GM12878 (cell line): Measurements from ENCODE around the gene GBA2. TPM values are rescaled to one million over a fixed set of nuclear protein-coding genes. Genes with fewer than 3 reads are reported as not detected.

Experiments used
- ATAC-seq: fragments of 200-7000 bp; cut with Tn5 transposase; 3 replicates; pipeline ENCODE4 v1.9.1; 2020; ENCODE audit warnings: mild to moderate bottlenecking, moderate library complexity
- BruUV-seq: library from RNA; stranded (reverse); fragments of 400-500 nt; replicated peaks from 2 replicates; lab custom pipeline; 2021; lab: Mats Ljungman, UMichigan
- CTCF ChIA-PET: fragments of 300-600 bp; sonication (Branson Sonifier 250); formaldehyde crosslinking; extraction: SDS; loops from one replicate; lab custom pipeline; 2021; ENCODE audit warnings: inconsistent platforms; lab: Yijun Ruan, JAX
- POLR2A ChIA-PET: fragments of 350-600 bp; formaldehyde crosslinking; extraction: SDS; loops from one replicate; lab custom pipeline; 2021; ENCODE audit warnings: inconsistent platforms; lab: Charles Lee
- RAD21 ChIA-PET: fragments of 300-600 bp; sonication (Branson Sonifier 250); formaldehyde crosslinking; loops from one replicate; lab custom pipeline; 2023; ENCODE audit warnings: antibody characterized with exemption; ENCODE audit not compliant: unreplicated experiment; lab: Charles Lee
- SMC1A ChIA-PET: fragments of 300-600 bp; sonication (Branson Sonifier 250); formaldehyde crosslinking; loops from one replicate; lab custom pipeline; 2023; ENCODE audit not compliant: unreplicated experiment, uncharacterized antibody; lab: Charles Lee
- DNase-seq: peaks from one replicate; pipeline ENCODE4 v3.0.0-alpha.2; 2011; ENCODE audit warnings: low read depth, low spot score
- FAIRE-seq: peaks from 3 replicates; lab custom pipeline; 2011; peaks lifted over from hg19 to GRCh38; lab: Jason Lieb, UNC
- H2AFZ ChIP-seq: 2 replicates; pipeline ENCODE4 v1.6.0; 2011; ENCODE audit warnings: low read depth, low read length, control low read depth; ENCODE audit not compliant: control insufficient read depth
- H3K27ac ChIP-seq: 2 replicates; pipeline ENCODE4 v1.5.1; 2011; ENCODE audit warnings: control low read depth; ENCODE audit not compliant: control insufficient read depth, insufficient read depth
- H3K27me3 ChIP-seq, 2 experiments: replicated peaks in 1 of 2; 2 replicates each; pipeline versions ENCODE4 v1.6.0 to v1.6.1; 2011; ENCODE audit warnings: low read length in 1 of 2; ENCODE audit not compliant: control insufficient read depth in 2 of 2, insufficient read depth in 2 of 2
- H3K36me3 ChIP-seq, 2 experiments: 2 replicates each; pipeline ENCODE4 v1.5.1; 2011; ENCODE audit warnings: low read length in 1 of 2; ENCODE audit not compliant: control insufficient read depth in 2 of 2, insufficient read depth in 2 of 2
- H3K4me1 ChIP-seq: 2 replicates; pipeline ENCODE4 v1.6.1; 2011; ENCODE audit warnings: mild to moderate bottlenecking, low read length, moderate library complexity, mixed read lengths; ENCODE audit not compliant: control insufficient read depth, insufficient read depth
- H3K4me2 ChIP-seq: 2 replicates; pipeline ENCODE4 v1.6.0; 2011; ENCODE audit warnings: control low read depth; ENCODE audit not compliant: control insufficient read depth, insufficient read depth
- H3K4me3 ChIP-seq: fragments of 200-600 bp; sonication (generic); 2 replicates; pipeline ENCODE4 v1.5.1; 2016
- H3K79me2 ChIP-seq: 2 replicates; pipeline ENCODE4 v1.6.0; 2011; ENCODE audit warnings: low read length; ENCODE audit not compliant: control insufficient read depth, insufficient read depth
- H3K9ac ChIP-seq: 2 replicates; pipeline ENCODE4 v1.8.0; 2011; ENCODE audit warnings: low read length, control low read depth, mixed read lengths; ENCODE audit not compliant: control insufficient read depth, insufficient read depth
- H3K9me3 ChIP-seq: replicated peaks from 3 replicates; pipeline ENCODE4 v1.5.1; 2011; ENCODE audit warnings: mild to moderate bottlenecking, low read length; ENCODE audit not compliant: control insufficient read depth, insufficient read depth
- H4K20me1 ChIP-seq: 2 replicates; pipeline ENCODE4 v1.6.0; 2011; ENCODE audit not compliant: control insufficient read depth, insufficient read depth
- EZH2 ChIP-seq: IDR thresholded peaks from 2 replicates; pipeline ENCODE4 v1.6.1; 2012; ENCODE audit warnings: low read depth, mild to moderate bottlenecking, control low read depth, inconsistent platforms, low read length, borderline replicate concordance; ENCODE audit not compliant: control insufficient read depth
- MEF2B ChIP-seq: fragments of 450-650 bp; IDR thresholded peaks from 2 replicates; pipeline ENCODE4 v1.6.1; 2018; ENCODE audit warnings: mild to moderate bottlenecking, moderate library complexity; ENCODE audit not compliant: partially characterized antibody, poor library complexity, severe bottlenecking
- MTA2 ChIP-seq: fragments of 450-650 bp; IDR thresholded peaks from 2 replicates; pipeline ENCODE4 v1.6.1; 2016; ENCODE audit warnings: low read depth, mild to moderate bottlenecking, moderate library complexity
- NBN ChIP-seq: fragments of 450-650 bp; IDR thresholded peaks from 2 replicates; pipeline ENCODE4 v1.6.1; 2016
- NFYA ChIP-seq: IDR thresholded peaks from 2 replicates; pipeline ENCODE4 v1.6.1; 2011; ENCODE audit warnings: low read depth, mild to moderate bottlenecking, low read length, improper control_type of control experiment, borderline replicate concordance
- NR2C1 ChIP-seq: fragments of 450-650 bp; IDR thresholded peaks from 2 replicates; pipeline ENCODE4 v1.6.1; 2017; ENCODE audit warnings: antibody characterized with exemption, mild to moderate bottlenecking, moderate library complexity
- RAD21 ChIP-seq: IDR thresholded peaks from 2 replicates; pipeline ENCODE4 v1.6.1; 2011; ENCODE audit warnings: mild to moderate bottlenecking, low read depth, low read length, moderate library complexity; ENCODE audit not compliant: insufficient read depth
- RUNX3 ChIP-seq: IDR thresholded peaks from 2 replicates; pipeline ENCODE4 v1.6.1; 2012; ENCODE audit warnings: low read length, inconsistent platforms
- YY1 ChIP-seq: IDR thresholded peaks from 2 replicates; pipeline ENCODE4 v1.6.1; 2011; ENCODE audit warnings: low read depth, mild to moderate bottlenecking, low read length
- WGBS: methylation state at CpG from one replicate; pipeline ENCODE4 v1.1.6; 2016; ENCODE audit warnings: low lambda C conversion rate; ENCODE audit not compliant: insufficient replicate concordance, insufficient coverage; ENCODE audit errors: missing lambda C conversion rate; 5-methylcytosine and 5-hydroxymethylcytosine counted together
- in situ Hi-C: fragments of 300-500 bp; cut with MboI; formaldehyde crosslinking; loops from 9 replicates; pipeline ENCODE4 v1.14.3; 2018; ENCODE audit warnings: mixed read lengths
- intact Hi-C: fragments of 100-400 bp; cut with micrococcal nuclease; formaldehyde crosslinking; loops from one replicate; pipeline ENCODE4 v1.14.2; 2022; ENCODE audit not compliant: unreplicated experiment
- polyA plus RNA-seq, 11 experiments: library from polyadenylated mRNA; depleted of rRNA in 4 of 11; unstranded in 6 of 11; stranded (reverse) in 5 of 11; fragments of >200 nt; fragmentation: Nextera tagmentation in 4 of 11; fragmentation: Illumina TruSeq in 1 of 11; extraction: Ambion mirVana in 4 of 11; extraction: Trizol in 1 of 11; gene quantifications; 1 replicate in 1 of 11; 2 replicates in 10 of 11; pipeline versions ENCODE4 v1.2.1 to v1.2.3, GENCODE V29; 2011 to 2016; ENCODE audit warnings: inconsistent platforms in 2 of 11, missing spikeins in 2 of 11, low read depth in 1 of 11
- total RNA-seq, 4 experiments: library from RNA; depleted of rRNA in 3 of 4; stranded (reverse); fragments of >200 nt in 3 of 4; fragmentation: Illumina TruSeq in 1 of 4; extraction: Trizol in 1 of 4; gene quantifications; 2 replicates each; pipeline versions ENCODE4 v1.2.1 to v1.2.3, GENCODE V29; 2013 to 2021
- TF ChIP-seq, protein P1 (sequence below): fragments of 150-350 bp; IDR thresholded peaks from 2 replicates; pipeline ENCODE4 v1.6.1; 2016; ENCODE audit warnings: low read depth, low read length
- TF ChIP-seq, protein P2 (sequence below), 3 experiments: IDR thresholded peaks in 2 of 3; conservative IDR thresholded peaks in 1 of 3; 2 replicates each; pipeline ENCODE4 v1.5.1; 2011; ENCODE audit warnings: low read depth in 3 of 3, low read length in 3 of 3, mild to moderate bottlenecking in 3 of 3, control low read depth in 2 of 3, moderate library complexity in 2 of 3, inconsistent platforms in 1 of 3, mixed read lengths in 1 of 3; ENCODE audit not compliant: control insufficient read depth in 2 of 3, insufficient read depth in 1 of 3; ENCODE audit errors: extremely low read depth in 1 of 3

GBA2 gene
- total and polyA plus RNA-seq, 10 of the 15 experiments (the other 5 are each of a cell fraction or from before 2014, with no cell fraction given) = 15.3 to 45.1 (median 29.1) TPM

DNA sequence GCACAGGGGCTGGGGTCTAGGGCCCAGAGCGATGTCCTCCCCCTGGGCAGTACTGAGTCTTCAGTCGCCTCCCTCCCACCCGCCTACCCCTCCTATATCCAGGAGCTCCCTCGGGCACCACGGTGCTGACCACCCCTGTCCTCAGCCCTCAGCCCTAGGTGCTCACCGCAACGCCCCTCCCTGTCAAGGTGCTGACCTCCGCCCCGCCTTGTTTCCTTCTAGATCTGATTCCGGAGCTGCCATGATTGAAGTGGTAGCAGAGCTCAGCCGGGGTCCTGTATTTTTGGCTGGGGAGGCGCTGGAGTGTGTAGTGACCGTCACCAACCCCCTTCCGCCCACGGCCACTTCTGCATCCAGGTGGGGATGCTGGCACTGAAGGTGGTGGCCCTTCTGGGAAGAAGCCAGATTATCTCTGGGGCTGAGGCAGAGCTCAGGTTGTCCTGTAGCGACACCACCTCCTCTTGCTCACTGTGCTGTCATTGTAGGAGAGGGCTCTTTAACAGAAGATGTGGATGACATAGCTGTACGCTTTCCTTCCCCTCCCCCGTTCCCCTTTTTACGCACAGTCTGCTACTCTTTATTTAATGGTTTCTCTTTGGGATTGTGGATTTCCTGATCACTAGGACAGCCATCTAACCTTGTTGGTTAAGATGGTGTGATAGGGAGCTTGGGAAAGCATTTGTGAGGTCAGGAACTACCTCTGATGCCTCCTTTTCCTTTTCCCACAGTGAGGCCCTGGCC lies 657 bp upstream of the GBA2 start:
- ChIA-PET CTCF (interaction anchor here (0.7 to 9.5 kb wide), 10 partner anchors 9 to 138 kb away, joined by 3 to 147 read pairs (median 4); partner anchors contain the start of genes CREB3 and TLN1), POLR2A (interaction anchor here (0.6 to 6.2 kb wide), 11 partner anchors 11 to 134 kb away, joined by 3 to 70 read pairs (median 4); partner anchors contain the start of genes ARHGEF39, CCDC107, CREB3 and RMRP), SMC1A (interaction anchor here (0.9 to 4.1 kb wide), 9 partner anchors 14 to 132 kb away, joined by 3 to 39 read pairs (median 7); partner anchors contain the start of genes ARHGEF39, CREB3, SIT1 and SPAG8), RAD21 (interaction anchor here (0.7 to 5.0 kb wide), 7 partner anchors 20 to 146 kb away, joined by 3 to 74 read pairs (median 3); partner anchors contain the start of genes CREB3, FAM221B, TLN1 and TMEM8B)
- Histone ChIP-seq H3K4me2 (peak overlapping the region; percentile 84), H3K79me2 (peaks cover 45% of the 10 kb centered on the region), H4K20me1 (no peaks in the 10 kb centered on the region; the same call in 1 of the 2 replicates), H2AFZ (peak overlapping the region; percentile 87), H3K4me1 (peaks cover 4% of the 10 kb centered on the region), H3K27me3 (no peaks in the 10 kb centered on the region), H3K9me3 (no peaks in the 10 kb centered on the region), H3K27ac (peak overlapping the region; percentile 75), H3K36me3 (peaks cover 5 to 18% of the 10 kb centered on the region in 2 experiments), H3K9ac (peak overlapping the region; percentile 82), H3K4me3 (peak overlapping the region; percentile 99)
- intact Hi-C loops = no loop called here
- FAIRE-seq (peak; percentile 64), ATAC-seq (peak; percentile 71), DNase-seq (no peak)
- no TSS peak for BruUV-seq
- TF ChIP-seq MTA2 (0 out of 2 replicates have a peak, but pooled peaks have one; percentile 23), MEF2B (peak; percentile 11), YY1 (peak; percentile 83), RUNX3 (peak; percentile 59; the same call in 1 of the 2 replicates), NR2C1 (peak; percentile 60; the same call in 1 of the 2 replicates), EZH2 (no peak), RAD21 (peak; percentile 15; the same call in 1 of the 2 replicates), NFYA (no peak), NBN (peak; percentile 27; the same call in 1 of the 2 replicates)
- TF ChIP-seq, protein P1, sequence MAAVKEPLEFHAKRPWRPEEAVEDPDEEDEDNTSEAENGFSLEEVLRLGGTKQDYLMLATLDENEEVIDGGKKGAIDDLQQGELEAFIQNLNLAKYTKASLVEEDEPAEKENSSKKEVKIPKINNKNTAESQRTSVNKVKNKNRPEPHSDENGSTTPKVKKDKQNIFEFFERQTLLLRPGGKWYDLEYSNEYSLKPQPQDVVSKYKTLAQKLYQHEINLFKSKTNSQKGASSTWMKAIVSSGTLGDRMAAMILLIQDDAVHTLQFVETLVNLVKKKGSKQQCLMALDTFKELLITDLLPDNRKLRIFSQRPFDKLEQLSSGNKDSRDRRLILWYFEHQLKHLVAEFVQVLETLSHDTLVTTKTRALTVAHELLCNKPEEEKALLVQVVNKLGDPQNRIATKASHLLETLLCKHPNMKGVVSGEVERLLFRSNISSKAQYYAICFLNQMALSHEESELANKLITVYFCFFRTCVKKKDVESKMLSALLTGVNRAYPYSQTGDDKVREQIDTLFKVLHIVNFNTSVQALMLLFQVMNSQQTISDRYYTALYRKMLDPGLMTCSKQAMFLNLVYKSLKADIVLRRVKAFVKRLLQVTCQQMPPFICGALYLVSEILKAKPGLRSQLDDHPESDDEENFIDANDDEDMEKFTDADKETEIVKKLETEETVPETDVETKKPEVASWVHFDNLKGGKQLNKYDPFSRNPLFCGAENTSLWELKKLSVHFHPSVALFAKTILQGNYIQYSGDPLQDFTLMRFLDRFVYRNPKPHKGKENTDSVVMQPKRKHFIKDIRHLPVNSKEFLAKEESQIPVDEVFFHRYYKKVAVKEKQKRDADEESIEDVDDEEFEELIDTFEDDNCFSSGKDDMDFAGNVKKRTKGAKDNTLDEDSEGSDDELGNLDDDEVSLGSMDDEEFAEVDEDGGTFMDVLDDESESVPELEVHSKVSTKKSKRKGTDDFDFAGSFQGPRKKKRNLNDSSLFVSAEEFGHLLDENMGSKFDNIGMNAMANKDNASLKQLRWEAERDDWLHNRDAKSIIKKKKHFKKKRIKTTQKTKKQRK = no peak
- TF ChIP-seq, protein P2, sequence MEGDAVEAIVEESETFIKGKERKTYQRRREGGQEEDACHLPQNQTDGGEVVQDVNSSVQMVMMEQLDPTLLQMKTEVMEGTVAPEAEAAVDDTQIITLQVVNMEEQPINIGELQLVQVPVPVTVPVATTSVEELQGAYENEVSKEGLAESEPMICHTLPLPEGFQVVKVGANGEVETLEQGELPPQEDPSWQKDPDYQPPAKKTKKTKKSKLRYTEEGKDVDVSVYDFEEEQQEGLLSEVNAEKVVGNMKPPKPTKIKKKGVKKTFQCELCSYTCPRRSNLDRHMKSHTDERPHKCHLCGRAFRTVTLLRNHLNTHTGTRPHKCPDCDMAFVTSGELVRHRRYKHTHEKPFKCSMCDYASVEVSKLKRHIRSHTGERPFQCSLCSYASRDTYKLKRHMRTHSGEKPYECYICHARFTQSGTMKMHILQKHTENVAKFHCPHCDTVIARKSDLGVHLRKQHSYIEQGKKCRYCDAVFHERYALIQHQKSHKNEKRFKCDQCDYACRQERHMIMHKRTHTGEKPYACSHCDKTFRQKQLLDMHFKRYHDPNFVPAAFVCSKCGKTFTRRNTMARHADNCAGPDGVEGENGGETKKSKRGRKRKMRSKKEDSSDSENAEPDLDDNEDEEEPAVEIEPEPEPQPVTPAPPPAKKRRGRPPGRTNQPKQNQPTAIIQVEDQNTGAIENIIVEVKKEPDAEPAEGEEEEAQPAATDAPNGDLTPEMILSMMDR (IDR thresholded peaks at IDR 0.05 in 2 of 3, conservative IDR thresholded peaks at IDR 0.05 in 1 of 3; ENCODE audit: control insufficient read depth in 2 of 3, extremely low read depth in 1 of 3, insufficient read depth in 1 of 3, low read depth in 3 of 3, low read length in 3 of 3) = peak in 2 of 3 experiments; percentile 6 to 24; a peak in 1 of 6 replicates
- in situ Hi-C loops = no loop called here
- WGBS = 8% methylated on average over 18 of the region's 19 CpGs
